GM19397 (cell line): Measurements from ENCODE around the gene ZBTB7B.
A peak's percentile ranks its signal among the peaks of the same experiment; 100 is the strongest.

Source experiments
- ATAC-seq: cut with Tn5 transposase; IDR thresholded peaks from one replicate; pipeline ENCODE4 v1.9.1; 2021; ENCODE audit warnings: mild to moderate bottlenecking, moderate library complexity; ENCODE audit not compliant: unreplicated experiment

The ZBTB7B gene

DNA sequence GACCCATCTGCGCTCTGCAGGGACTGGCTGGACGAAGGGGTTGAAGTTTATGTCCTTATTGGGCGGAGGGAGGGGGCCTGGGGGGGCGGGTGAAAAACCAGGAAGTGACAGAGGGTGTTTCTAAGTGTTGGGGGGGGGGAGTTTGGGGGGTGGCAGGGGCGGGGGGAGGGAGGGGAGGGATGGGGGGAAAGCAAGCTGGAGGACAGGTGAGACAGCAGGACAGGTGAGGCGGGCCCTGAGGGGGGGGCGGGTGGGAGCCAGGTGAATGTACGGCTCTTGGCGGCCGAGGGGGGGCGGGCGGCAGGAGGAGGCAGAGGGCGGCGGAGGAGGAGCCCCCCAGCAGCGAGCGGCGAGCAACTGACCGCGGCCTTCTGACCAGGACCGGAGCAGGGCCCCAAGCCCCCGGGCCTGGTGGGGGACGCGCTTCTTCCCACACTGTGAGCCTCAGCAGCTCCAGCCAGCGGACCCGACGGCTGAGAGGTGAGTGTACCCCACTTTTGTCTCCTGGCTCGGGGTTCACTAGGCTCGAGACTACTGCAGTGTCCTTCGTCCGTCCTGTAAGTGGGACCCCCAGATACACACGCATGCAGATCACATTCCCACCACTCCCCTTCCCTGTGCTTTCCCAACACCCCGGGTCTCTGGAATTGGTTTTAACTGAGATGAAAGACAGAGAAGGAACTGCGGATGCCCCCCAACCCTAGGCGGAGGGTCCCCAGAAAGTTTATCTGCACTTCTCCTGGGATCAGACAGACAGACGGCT, at the start of gene ZBTB7B:
Gene ZBTB7B, plus strand, starts transcription at position 339 of the 763 bp plus-strand sequence. CDS start 11,859 bp downstream, outside the sequence.
- ATAC-seq: no peak

DNA sequence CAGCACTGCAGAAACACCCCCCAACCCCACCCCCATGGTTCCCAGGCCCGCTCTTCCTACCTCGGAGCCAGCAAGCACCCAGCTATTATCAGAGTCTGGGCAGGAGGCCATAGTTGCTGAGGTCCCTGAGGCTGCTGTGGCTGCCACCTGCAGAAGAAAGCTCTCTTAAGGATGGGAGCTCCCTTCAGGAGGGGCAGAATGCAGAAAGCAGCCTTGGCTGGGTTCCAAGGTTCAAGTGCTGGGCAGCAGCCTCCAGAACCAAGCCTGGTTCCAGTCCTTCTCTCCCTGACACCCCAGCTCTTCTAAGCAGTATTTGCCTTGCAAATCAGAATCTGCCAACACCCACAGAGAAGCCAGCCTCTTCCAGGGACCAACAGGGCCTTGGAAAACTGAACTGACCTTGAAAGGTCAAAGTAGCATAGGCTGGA, 49.0 kb upstream of the ZBTB7B start:
- ATAC-seq: no peak

DNA sequence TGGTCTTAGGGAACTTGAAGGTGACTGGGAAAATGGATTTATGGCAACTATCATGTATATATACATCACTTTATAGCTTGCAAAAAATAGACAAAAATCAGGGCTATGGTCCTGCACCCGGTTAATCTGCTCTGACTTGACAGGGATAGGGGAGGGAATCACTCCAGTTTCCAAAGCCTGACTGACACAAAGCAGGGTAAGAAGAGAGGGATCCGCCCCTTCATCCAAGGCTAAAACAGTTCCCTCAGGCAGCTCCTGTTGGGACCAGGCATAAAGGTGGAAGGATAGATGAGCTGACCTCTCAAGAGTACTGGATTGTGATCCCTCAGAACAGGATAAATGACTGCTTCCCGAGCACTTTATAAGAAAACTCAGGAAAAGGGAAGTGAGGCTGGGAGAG, 48.1 kb upstream of the ZBTB7B start:
- no peak for ATAC-seq

DNA sequence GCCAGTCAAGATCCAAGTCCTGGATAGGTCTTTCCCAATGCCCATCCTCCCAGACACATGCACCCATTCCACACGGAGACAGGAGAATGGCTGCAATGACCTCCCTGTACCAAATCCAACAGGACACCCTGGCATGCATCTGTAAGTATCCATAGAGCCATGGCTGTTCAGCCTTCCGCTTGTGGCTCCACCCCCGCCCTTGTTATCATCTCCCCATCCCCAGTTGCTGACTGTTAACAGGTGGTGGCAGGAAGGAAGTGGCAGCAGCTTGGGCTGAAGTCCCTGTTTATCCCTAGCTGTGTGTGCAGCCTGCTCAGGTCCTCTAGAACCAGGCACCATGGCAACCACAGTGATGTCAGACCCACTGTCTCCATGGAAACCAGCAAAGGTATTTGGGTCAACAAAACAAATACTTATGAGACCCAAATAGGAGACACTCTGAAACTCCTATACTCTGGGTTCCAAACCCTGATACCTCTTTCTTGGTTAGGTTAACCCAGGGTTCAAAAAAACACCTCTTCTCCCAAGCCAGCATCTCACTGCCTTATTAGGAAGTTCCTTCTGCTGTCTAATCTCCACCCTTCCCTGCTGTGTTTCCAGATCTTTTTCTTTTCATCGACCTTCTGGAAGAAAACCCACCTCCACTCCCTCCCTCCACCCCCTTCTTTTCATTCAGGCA, 47.4 kb upstream of the ZBTB7B start:
- ATAC-seq: peak; percentile 57

DNA sequence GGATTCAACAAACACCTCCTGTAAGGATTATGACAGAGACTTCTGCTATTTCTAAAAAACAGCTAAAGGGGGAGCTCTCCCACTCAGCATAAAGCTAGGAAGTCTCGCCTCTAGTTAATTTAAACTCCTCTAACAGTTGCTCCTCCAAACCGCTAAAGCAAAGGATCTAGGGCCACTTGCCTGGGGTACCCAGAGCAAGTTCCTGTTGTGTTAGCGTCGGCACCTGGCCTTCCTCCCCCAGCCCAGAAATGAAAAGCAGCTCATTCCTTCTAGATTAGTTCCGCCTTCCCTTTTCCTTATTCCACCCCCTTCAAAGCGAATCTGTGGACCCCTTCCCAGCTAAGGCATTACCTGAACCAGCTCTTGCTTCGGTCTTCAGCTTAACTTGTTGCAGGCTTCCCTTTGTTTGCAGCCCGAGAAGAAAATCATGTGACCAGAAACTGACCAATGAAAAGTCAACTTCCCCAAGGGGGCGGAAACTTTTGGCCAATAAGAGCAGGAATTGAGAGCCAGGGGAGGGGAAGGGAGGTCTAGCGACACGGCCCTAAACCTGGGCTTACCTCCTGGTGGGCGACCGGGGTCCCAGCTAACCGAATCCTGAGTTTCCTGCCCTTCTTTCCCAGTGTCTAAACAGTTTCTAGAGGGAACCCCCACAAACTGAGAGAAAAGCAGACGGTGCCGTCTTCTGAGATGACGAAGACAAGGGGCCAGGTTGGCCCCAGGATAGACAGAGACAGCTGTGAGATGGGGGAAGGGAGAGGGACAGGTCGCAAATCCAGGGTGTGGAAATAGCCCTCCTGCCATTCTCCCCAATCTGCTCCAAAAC, 46.7 kb upstream of the ZBTB7B start, which contains the start of gene PBXIP1:
Gene PBXIP1, minus strand, starts transcription at position 382 of the 826 bp plus-strand sequence. CDS start 2,378 bp downstream, outside the sequence.
- ATAC-seq: peak; percentile 46

DNA sequence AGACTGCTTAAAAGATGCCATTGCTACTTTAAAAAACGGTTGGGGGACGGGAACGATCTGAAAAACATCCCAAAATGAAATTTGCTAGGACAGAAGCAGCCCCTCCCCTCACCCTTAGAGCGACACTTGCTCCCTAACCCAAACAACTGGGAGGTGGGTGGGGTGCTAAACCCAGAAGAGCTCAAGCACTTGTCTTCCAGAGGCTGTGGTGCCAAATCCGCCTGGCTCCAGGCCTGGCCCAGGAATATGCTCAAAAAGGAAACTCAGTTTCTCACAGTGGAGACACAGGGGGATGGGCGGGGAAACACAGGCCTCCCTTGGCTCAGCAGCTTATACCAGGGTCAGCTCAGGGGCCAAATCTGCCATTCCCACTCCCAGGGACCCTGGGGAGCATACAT, 46.1 kb upstream of the ZBTB7B start:
- ATAC-seq: no peak

DNA sequence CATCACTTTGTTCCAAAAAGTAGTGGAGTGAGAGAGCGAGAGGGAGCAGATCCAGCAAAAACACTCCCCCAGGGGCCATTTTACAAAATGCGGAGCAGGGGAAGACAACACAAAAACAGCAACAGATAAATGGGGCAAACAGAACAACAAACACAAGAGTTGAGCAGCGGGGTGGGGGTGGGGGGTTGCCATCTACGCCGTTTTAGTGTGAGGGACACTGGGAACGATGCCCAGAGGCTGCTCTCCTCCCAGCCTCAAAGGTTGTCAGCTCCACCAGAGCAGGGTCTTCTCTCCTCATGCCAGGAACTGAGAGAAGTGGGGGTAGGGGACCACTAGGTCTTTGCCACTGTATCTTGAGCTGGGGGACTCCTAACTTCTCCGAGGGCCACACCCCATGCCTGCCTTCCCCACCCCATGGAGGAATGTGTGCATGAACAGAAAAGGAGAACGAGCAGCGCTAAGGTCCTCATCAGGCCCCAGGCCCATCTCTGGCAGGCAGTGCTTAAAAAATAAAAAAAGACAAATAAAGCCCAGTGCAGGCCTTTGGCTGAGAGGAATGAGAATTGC, 45.4 kb upstream of the ZBTB7B start:
- ATAC-seq: no peak

DNA sequence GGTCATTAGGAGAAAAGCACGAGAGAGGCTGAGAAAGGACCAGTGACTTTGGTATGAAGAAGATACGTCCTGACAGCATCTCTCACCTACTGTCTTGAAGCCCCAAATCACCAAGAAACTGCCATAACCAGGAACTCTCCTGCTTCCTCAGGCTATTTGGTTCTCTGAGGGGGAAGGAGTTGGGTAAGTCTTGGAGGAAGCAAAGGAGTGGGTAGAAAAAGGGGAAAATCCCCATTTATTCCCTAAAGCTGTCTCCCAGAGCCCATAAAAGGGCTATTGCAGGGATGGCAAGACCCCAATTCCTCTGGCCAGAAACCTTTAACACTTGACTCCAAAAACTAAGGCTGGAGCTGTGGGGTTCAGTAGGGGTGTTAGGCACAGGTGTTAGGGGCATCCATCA, 44.6 kb upstream of the ZBTB7B start:
- no peak for ATAC-seq

DNA sequence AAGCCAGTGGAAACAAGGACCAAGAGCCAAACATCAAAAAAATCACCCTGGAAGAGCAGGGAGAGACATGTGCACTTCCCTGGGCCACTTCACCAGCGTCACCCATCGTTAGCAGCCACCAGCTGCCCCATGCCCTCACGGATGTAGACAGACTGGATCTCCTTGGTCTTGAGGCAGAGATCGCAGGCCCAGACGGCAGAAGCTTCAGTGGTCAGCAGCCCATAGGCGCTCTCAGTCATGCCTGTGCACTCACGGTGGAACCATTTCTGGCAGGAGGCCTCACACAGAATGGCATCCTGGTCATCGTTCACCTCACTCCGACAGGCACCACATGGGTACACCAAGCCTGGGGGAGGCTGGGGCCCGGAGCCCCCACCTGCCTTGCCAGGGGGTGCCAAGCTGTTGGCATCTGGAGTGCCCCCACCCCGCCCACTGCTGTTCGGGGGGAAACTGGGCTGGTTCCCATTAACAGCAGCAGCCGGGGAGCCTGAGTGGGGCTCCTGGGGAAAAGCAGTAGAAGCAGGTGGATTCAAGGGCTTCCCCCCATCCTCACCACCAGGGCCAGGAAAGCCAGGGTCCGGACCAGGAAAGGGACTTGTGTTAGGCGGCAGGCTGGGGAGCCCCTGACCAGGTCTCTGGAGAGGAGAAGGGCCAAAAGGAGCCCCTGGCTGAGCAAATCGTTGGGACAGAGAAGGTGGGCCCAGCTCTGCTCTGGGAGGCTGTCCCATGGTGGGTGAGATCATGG, 43.7 kb upstream of the ZBTB7B start:
- no peak for ATAC-seq

DNA sequence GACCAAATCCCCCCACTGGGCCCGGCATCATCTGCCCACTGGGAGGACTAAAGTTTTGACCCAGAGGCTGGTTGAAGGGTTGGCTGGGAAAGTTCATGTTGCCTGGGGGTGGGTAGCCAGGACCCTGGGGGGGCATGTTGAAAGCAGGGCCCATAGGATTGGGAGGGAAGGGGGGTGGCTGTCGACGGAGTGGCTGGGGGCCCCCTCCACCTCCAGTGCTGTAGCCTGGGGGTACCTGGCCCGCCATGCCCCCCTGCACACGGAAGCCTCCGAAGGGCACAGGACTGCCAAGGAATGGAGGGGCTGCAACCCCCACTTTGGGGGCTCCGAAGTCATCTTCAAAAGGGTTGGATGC, 43.2 kb upstream of the ZBTB7B start:
- ATAC-seq: no peak

DNA sequence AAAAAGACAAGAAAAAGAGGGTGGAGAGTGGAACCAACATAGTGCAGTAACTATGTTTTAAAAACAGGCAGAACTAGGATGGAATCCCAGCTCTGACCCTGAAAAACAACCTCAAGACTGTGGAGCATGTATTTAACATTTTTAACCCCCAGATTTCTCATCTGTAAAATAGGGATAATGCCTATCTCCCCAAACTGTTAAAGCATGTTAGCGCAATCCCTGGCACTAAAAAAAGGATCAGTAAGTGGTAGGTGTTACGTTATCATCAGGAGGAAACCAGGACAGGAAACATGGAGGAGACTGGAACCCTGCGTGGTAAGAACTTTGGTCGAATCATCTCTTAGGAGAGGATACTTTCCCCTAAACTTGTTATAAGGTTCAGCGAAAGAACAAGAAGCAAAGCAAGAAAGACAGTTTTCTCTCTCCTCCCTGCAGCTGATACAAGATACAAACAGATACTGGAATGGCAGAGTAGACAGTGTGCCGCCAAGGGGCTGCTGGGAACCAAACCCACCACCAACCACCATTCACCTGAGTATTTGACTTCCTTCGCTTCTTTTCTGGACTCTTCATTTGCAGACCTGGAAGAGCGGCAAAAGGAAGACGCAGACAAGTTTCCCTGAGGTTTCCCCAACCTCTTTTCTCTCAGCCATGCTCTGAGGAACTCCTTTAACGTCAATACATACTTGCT, 42.0 kb upstream of the ZBTB7B start:
- no peak for ATAC-seq

DNA sequence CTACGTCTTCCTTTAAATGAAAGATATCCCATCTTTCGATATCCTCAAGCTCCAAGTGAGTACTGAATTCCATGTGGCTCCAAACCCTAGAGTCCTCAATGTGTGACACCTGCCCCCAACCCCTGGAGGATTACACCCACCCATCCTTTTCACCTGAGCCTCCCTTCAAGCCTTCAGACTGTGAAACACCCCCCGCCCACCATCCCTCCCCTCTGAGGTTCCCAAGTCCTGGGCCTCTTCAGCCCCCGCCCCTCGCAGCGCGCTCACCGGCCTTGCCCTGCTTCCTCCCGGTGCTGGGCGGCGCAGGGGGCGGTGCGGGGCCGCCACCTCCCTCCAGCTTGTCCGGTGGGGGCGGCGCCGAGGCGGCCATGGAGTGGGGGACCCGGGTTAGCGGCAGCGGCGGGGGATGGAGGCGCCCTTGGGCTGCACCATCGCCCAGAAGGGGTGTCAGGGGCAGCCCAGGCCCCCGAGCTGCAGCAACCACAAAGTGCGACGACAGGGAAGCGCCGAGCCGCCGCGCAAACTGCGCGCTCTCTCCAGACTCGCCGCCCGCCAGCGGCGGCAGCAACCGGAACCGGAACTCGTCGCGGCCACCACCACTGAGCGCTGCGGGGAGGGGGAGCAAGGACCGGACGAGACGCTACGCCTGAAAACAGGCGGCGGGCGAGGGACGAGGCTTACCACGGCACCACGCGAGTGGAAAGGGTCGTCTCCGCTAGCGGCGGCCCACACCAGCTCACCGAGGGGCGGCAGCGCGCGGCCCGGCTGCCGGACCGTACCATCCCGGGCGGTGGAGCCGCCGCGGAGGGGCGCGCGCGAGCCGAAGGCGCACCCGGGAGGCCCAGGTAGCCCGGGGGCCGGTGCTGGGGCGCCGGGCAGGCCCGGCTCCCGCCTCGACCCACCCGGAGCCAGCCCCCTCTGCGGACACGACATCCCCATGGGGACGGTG, 41.1 kb upstream of the ZBTB7B start, which contains the start of gene PYGO2:
Gene PYGO2, minus strand, starts transcription at position 576 of the 949 bp plus-strand sequence. Its CDS starts 206 bp downstream, at position 370.
- ATAC-seq: peak; percentile 72

DNA sequence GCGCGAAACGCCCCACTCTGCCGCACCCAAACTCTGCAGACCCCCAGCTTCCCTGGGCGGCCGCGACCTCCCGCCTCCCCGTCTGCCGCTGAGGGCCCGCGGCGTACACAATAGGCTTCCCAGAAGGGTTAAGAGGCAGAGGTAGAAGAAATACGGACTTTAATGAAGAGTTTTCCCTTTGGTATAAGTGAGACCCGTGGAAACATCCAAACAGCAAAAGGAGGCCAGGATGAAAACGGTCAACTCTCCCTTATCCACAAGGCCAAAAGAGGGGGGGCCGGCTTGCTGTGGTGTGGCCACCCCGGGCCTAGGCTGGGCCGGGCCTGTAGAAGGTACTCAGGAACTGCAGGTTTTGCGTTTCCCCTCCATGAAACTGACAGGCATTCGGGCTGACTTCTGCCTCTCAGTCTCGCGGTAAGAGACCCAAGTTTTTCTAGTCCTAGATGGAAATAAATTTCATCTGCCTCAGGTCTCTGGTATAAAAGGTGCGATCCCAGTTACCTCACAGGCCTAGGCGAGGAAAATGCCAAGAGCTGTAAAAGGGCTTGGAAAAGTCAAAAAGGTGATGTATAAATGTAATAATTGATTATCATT, 40.3 kb upstream of the ZBTB7B start:
- ATAC-seq: no peak

DNA sequence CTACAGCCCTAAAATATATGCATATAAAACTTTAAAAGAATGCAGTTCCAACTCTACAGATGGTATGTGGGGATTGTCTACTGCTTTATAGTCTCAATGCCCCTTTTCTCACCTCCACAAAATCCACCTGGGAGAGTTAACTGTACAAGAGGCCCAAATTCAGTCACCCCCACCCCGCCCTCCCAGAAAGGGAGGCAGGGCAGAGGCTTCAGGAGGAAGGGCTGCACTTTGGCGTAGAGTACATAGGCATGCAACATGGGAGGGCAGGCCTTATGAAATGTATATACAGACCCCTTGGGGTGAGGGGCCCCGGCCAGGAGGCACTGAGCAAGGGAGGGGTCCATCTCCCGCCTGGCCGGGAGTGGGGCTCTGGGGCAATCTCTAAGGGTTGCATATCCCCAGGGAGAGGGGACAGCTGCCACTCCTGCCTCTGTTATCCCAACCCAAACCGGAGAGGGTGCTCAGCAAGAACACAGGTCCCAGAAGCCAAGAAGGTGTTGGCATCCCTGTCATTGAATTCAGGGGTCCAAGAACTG, 39.7 kb upstream of the ZBTB7B start:
- ATAC-seq: no peak

DNA sequence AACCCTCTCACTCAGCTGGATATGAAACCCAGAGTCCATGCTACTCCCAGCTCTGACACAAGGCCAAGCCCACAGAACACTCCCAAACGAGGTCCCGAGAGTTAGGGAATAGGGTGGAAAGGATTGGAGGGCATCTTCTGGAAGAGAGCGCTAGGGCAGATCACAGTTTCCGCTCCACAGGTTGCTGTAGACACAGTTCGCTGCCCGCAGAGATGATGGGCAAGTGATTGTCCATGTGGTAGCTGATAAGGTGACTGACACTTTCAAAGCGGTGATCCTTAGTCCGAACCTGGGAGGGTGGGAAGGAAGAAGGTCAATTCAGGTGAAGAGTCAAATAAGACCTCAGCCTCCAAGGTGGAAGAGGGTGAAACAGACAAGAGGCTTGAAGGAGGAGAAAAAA, 39.0 kb upstream of the ZBTB7B start:
- ATAC-seq: no peak

DNA sequence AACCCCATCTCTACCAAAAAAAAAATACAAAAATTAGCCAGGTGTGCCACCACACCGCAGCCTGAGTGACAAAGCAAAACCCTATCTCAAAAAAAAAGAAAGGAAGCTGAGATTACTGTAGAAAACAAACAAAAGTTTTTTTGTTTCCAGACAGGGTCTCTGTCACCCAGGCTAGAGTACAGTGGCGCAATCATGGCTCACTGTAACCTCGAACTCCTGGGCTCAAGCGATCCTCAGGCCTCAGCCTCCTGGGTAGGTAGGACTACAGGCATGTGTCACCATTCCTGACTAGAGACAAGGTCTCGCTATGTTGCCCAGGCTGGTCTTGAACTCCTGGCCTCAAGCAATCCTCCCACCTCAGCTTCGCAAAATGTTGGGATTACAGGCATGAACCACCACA, 38.2 kb upstream of the ZBTB7B start:
- ATAC-seq: no peak

DNA sequence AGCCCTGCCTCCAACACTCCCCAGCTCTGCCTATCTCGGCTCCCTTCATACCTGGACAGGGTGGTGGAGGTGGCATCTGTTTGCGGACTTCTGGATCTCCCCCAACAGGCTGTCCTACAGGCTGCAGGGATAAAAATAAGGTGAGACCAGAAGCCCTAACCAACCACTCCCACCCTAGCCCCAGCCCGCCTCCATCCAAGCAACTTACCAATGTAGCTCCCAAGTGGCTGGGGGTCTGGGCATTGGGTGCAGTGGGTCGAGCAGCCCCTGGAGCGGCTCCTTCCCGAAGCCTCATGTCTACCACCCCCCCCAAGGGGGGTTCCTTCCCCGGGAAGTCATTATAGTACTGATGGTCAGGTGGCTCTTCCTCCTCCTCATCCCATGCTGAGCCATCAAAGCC, 36.5 kb upstream of the ZBTB7B start:
- ATAC-seq: no peak

DNA sequence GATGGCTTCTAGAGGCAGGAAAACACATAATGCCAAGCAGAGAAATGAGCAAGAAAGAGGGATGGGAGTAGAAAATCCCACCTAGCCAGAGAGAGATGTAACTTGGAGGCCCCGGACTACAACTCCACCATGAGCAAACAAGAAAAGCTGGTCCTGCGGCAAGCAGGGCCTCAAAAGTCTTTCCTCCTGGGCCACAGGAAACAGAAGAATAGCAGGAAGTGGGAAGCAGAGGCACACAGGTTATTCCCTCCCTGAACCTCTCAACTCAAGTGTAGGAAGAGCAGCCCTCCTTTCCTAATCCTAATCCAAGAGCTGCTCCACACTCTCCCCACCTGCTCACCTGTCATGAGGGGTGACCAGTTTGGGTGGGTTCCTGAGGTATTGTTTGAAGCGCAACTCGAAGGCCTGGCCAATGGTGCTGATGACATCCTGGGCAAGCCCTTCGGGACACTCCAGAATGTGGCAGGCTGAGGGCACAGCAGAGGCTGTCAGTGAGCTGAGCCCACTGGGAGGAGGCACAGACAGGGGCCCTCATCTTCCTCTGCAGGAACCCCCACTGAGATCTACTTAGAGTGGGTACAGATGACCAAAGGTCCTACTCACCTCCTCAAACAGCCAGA, 35.2 kb upstream of the ZBTB7B start:
- ATAC-seq: no peak
